Endothelial cell of umbilical vein (primary cell): ENCODE measurements around the gene PRKAA1. TPM values are rescaled to one million over a fixed set of nuclear protein-coding genes. Genes with fewer than 3 reads are reported as not detected.

Source experiments
- BruUV-seq: library from RNA; stranded (reverse); fragments of 400-500 nt; replicated peaks from 2 replicates; lab custom pipeline; 2021; lab: Mats Ljungman, UMichigan
- CTCF ChIA-PET: fragments of 300-600, 350-600 bp; sonication (Branson Sonifier 250); formaldehyde crosslinking; loops from one replicate; lab custom pipeline; 2021; ENCODE audit warnings: antibody characterized with exemption, inconsistent platforms; lab: Charles Lee
- POLR2A ChIA-PET: fragments of 300-600, 350-600 bp; sonication (Branson Sonifier 250); formaldehyde crosslinking; loops from one replicate; lab custom pipeline; 2021; ENCODE audit warnings: antibody characterized with exemption, inconsistent platforms; lab: Charles Lee
- DNase-seq: peaks from one replicate; pipeline ENCODE4 v3.0.0-alpha.2; 2011; ENCODE audit warnings: low read depth, low spot score
- FAIRE-seq: peaks from 2 replicates; lab custom pipeline; 2011; peaks lifted over from hg19 to GRCh38; lab: Jason Lieb, UNC
- H2AFZ ChIP-seq: 2 replicates; pipeline ENCODE4 v1.6.0; 2012; ENCODE audit warnings: low read depth, low read length, control low read depth, inconsistent platforms
- H3K27ac ChIP-seq: 2 replicates; pipeline ENCODE4 v1.5.1; 2011; ENCODE audit warnings: low read depth, mild to moderate bottlenecking, control low read depth, low read length, moderate library complexity; ENCODE audit not compliant: insufficient read depth
- H3K27me3 ChIP-seq, 2 experiments: 2 replicates each; pipeline versions ENCODE4 v1.6.0 to v1.6.1; 2011; ENCODE audit warnings: low read length in 2 of 2, mixed read lengths in 1 of 2; ENCODE audit not compliant: control insufficient read depth in 2 of 2, insufficient read depth in 2 of 2
- H3K36me3 ChIP-seq, 2 experiments: 2 replicates in 1 of 2; 3 replicates in 1 of 2; pipeline ENCODE4 v1.5.1; 2011; ENCODE audit warnings: low read length in 2 of 2, mild to moderate bottlenecking in 1 of 2, moderate library complexity in 1 of 2; ENCODE audit not compliant: control insufficient read depth in 2 of 2, insufficient read depth in 2 of 2; ENCODE audit errors: extremely low read depth in 1 of 2
- H3K4me1 ChIP-seq: 3 replicates; pipeline ENCODE4 v1.5.1; 2011; ENCODE audit warnings: mild to moderate bottlenecking, low read length; ENCODE audit not compliant: control insufficient read depth, insufficient read depth; ENCODE audit errors: extremely low read depth
- H3K4me2 ChIP-seq: 2 replicates; pipeline ENCODE4 v1.6.1; 2011; ENCODE audit warnings: low read length, control low read depth, mixed read lengths; ENCODE audit not compliant: insufficient read depth
- H3K4me3 ChIP-seq, 3 experiments: fragments of 200-600 bp in 1 of 3; sonication (generic), shearing (Covaris generic) in 1 of 3; replicated peaks in 1 of 3; 2 replicates each; pipeline ENCODE4 v1.5.1; 2011 to 2016; ENCODE audit warnings: control low read depth in 3 of 3, low read length in 3 of 3, mild to moderate bottlenecking in 2 of 3, inconsistent platforms in 1 of 3, low read depth in 1 of 3, moderate library complexity in 1 of 3; ENCODE audit not compliant: insufficient read depth in 1 of 3
- H3K79me2 ChIP-seq: 2 replicates; pipeline ENCODE4 v1.6.0; 2012; ENCODE audit warnings: low read length, inconsistent platforms; ENCODE audit not compliant: control insufficient read depth, insufficient read depth
- H3K9ac ChIP-seq: replicated peaks from 2 replicates; pipeline ENCODE3; 2011; ENCODE audit warnings: low read length, control low read depth; ENCODE audit not compliant: insufficient read depth; ENCODE audit errors: extremely low read depth
- H3K9me1 ChIP-seq: replicated peaks from 3 replicates; pipeline ENCODE4 v1.6.0; 2011; ENCODE audit warnings: mild to moderate bottlenecking, low read length; ENCODE audit not compliant: control insufficient read depth, insufficient read depth; ENCODE audit errors: extremely low read depth
- H3K9me3 ChIP-seq: replicated peaks from 2 replicates; pipeline ENCODE4 v1.5.1; 2012; ENCODE audit warnings: low read length, inconsistent platforms; ENCODE audit not compliant: control insufficient read depth, insufficient read depth
- H4K20me1 ChIP-seq: replicated peaks from 2 replicates; pipeline ENCODE3; 2011; ENCODE audit warnings: mild to moderate bottlenecking, low read length; ENCODE audit not compliant: control insufficient read depth, insufficient read depth; ENCODE audit errors: extremely low read depth
- CTCF ChIP-seq, 2 donors: IDR thresholded peaks; 1 replicate in 1 of 2; 2 replicates in 1 of 2; pipeline ENCODE4 v1.5.1; 2011; ENCODE audit warnings: low read length in 2 of 2, mild to moderate bottlenecking in 2 of 2, moderate library complexity in 2 of 2, control low read depth in 1 of 2, inconsistent platforms in 1 of 2, low read depth in 1 of 2; ENCODE audit not compliant: insufficient read depth in 1 of 2; ENCODE audit errors: extremely low read depth in 1 of 2
- EZH2 ChIP-seq: IDR thresholded peaks from 2 replicates; pipeline ENCODE4 v1.6.1; 2012; ENCODE audit warnings: borderline replicate concordance, low read depth, mild to moderate bottlenecking, moderate library complexity, low read length, inconsistent platforms; ENCODE audit not compliant: severe bottlenecking
- FOS ChIP-seq: IDR thresholded peaks from 2 replicates; pipeline ENCODE4 v1.6.1; 2011; ENCODE audit warnings: mild to moderate bottlenecking, low read length, moderate library complexity, borderline replicate concordance; ENCODE audit not compliant: insufficient read depth
- GATA2 ChIP-seq: IDR thresholded peaks from 2 replicates; pipeline ENCODE4 v1.7.0; 2011; ENCODE audit warnings: low read depth, mild to moderate bottlenecking, moderate library complexity, mixed read lengths, low read length; ENCODE audit not compliant: insufficient read length, insufficient read depth
- JUN ChIP-seq: IDR thresholded peaks from 2 replicates; pipeline ENCODE4 v1.6.1; 2011; ENCODE audit warnings: borderline replicate concordance, low read depth; ENCODE audit not compliant: insufficient read length, insufficient read depth
- MAX ChIP-seq: IDR thresholded peaks from 2 replicates; pipeline ENCODE4 v1.6.1; 2011; ENCODE audit not compliant: insufficient read depth, insufficient read length
- MYC ChIP-seq: IDR thresholded peaks from one replicate; pipeline ENCODE4 v1.6.1; 2011; ENCODE audit warnings: mild to moderate bottlenecking, low read depth, low read length
- POLR2A ChIP-seq: IDR thresholded peaks from 2 replicates; pipeline ENCODE4 v1.6.1; 2012; ENCODE audit warnings: low read depth, mild to moderate bottlenecking, control low read depth, low read length
- POLR2AphosphoS5 ChIP-seq: IDR thresholded peaks from 2 replicates; pipeline ENCODE4 v1.6.1; 2012; ENCODE audit warnings: low read depth, mild to moderate bottlenecking, control low read depth, low read length, moderate library complexity; ENCODE audit not compliant: insufficient read depth
- dilution Hi-C: fragments of 300-500 bp; cut with MboI; formaldehyde crosslinking; loops from one replicate; pipeline ENCODE4 v1.15.0; 2019; ENCODE audit warnings: low sequenced_read_pairs; ENCODE audit not compliant: extremely low pct_ligation_motif_present
- intact Hi-C: fragments of 100-400 bp; cut with micrococcal nuclease; formaldehyde crosslinking; loops from one replicate; pipeline ENCODE4 v1.10.0; 2022
- polyA plus RNA-seq, 4 experiments: library from polyadenylated mRNA; depleted of rRNA in 3 of 4; stranded (reverse) in 3 of 4; unstranded in 1 of 4; fragments of >200 nt; gene quantifications; 2 replicates each; pipeline versions ENCODE4 v1.2.1 to v1.2.3, GENCODE V29; 2011 to 2012; ENCODE audit warnings: missing spikeins in 1 of 4
- total RNA-seq: library from RNA; stranded (reverse); gene quantifications from 2 replicates; pipeline ENCODE4 v1.2.3, GENCODE V29; 2021

PRKAA1 gene
- total and polyA plus RNA-seq, 2 donors (not counting 3 experiments of a cell fraction or from before 2014, with no cell fraction given): 37.0 to 83.5 TPM

GRCh38 chr5:40846371-40846770 lies 48.2 kb upstream of the PRKAA1 start:
- Histone ChIP-seq H3K9ac (no peak overlapping the region), H2AFZ (no peak overlapping the region), H3K27me3 (no peaks in the 10 kb centered on the region), H3K79me2 (peaks cover 53% of the 10 kb centered on the region), H3K36me3 (peaks cover 0 to 3% of the 10 kb centered on the region in 2 experiments), H3K4me1 (peaks cover 9% of the 10 kb centered on the region), H3K4me2 (no peak overlapping the region), H4K20me1 (no peaks in the 10 kb centered on the region), H3K9me3 (no peaks in the 10 kb centered on the region), H3K27ac (no peak overlapping the region), H3K9me1 (no peaks in the 10 kb centered on the region), H3K4me3 (no peak overlapping the region)
- dilution Hi-C loops (no loop called here), intact Hi-C loops (no loop called here)
- TF ChIP-seq POLR2A (no peak), CTCF (IDR thresholded peaks at IDR 0.05; ENCODE audit: extremely low read depth in 1 of 2, insufficient read depth in 1 of 2, low read depth in 1 of 2, low read length in 2 of 2) (no peak), EZH2 (no peak), MYC (no peak), GATA2 (no peak), POLR2AphosphoS5 (no peak), JUN (no peak), FOS (no peak), MAX (no peak)
- ChIA-PET CTCF (no interaction called here), POLR2A (no interaction called here)
- no peak for FAIRE-seq
- no TSS peak for BruUV-seq
- no peak for DNase-seq
